NCI-H2107 (cell line): ENCODE measurements around the gene RRP12.
"Not testable (repeated sequence)": the region's sequence is repeated elsewhere in the genome, so short reads cannot be mapped to it uniquely, and the experiment has no call there.

Experiments used
- DNase-seq: peaks from one replicate; lab custom pipeline; 2025; lab: John Stamatoyannopoulos, UW

The RRP12 gene

GRCh38 chr10:97407952-97408248 is 6.8 kb upstream of the RRP12 start:
- DNase-seq, result no peak

GRCh38 chr10:97407211-97407951 is 6.2 kb upstream of the RRP12 start:
- DNase-seq, result peak; percentile 14

- not testable (repeated sequence) for DNase-seq
Measured at GRCh38 chr10:97406483-97406882, 5.3 kb upstream of the RRP12 start.

- no peak for DNase-seq
Measured at GRCh38 chr10:97406064-97406463, 4.9 kb upstream of the RRP12 start.

- no peak for DNase-seq
Measured at GRCh38 chr10:97404044-97404443, 2.9 kb upstream of the RRP12 start.

GRCh38 chr10:97401455-97401919 is 347 bp upstream of the RRP12 start:
- no peak for DNase-seq

GRCh38 chr10:97399843-97400545 is 1.1 kb downstream of the RRP12 start:
- no peak for DNase-seq

GRCh38 chr10:97396056-97396455 is 5.1 kb downstream of the RRP12 start:
- DNase-seq, result no peak

- no peak for DNase-seq
Measured at GRCh38 chr10:97393034-97393573, 8.0 kb downstream of the RRP12 start.

- DNase-seq, result no peak
Measured at GRCh38 chr10:97390091-97390490, 11.0 kb downstream of the RRP12 start.

- DNase-seq, result no peak
Measured at GRCh38 chr10:97388152-97388551, 13.0 kb downstream of the RRP12 start.

GRCh38 chr10:97385565-97385964 is 15.6 kb downstream of the RRP12 start:
- DNase-seq, result no peak

GRCh38 chr10:97384641-97385040 is 16.5 kb downstream of the RRP12 start:
- no peak for DNase-seq

GRCh38 chr10:97384156-97384555 is 17.0 kb downstream of the RRP12 start:
- no peak for DNase-seq

GRCh38 chr10:97383159-97383558 is 18.0 kb downstream of the RRP12 start:
- no peak for DNase-seq

GRCh38 chr10:97381626-97382025 is 19.5 kb downstream of the RRP12 start:
- no peak for DNase-seq

- no peak for DNase-seq
Measured at GRCh38 chr10:97380516-97380915, 20.6 kb downstream of the RRP12 start.

GRCh38 chr10:97378933-97379921 is 21.9 kb downstream of the RRP12 start:
- DNase-seq, result no peak

- DNase-seq, result no peak
Measured at GRCh38 chr10:97376413-97376812, 24.7 kb downstream of the RRP12 start.

GRCh38 chr10:97373456-97373855 is 27.7 kb downstream of the RRP12 start:
- DNase-seq, result no peak

- no peak for DNase-seq
Measured at GRCh38 chr10:97372233-97372875, 28.8 kb downstream of the RRP12 start.

- no peak for DNase-seq
Measured at GRCh38 chr10:97371696-97372095, 29.4 kb downstream of the RRP12 start.
